Activated CD4-positive, alpha-beta T cell treated with anti-CD3 and anti-CD28 coated beads, Interleukin-2, amount 50 U/mL, for 48 hours (primary cell): ENCODE data around the gene CERK.
"Not testable (repeated sequence)": the region's sequence is repeated elsewhere in the genome, so short reads cannot be mapped to it uniquely, and the experiment has no call there.

Source experiments
- DNase-seq, 2 experiments: peaks; one replicate each; pipeline ENCODE4 v3.0.0-alpha.2; 2020

CERK gene, protein sequence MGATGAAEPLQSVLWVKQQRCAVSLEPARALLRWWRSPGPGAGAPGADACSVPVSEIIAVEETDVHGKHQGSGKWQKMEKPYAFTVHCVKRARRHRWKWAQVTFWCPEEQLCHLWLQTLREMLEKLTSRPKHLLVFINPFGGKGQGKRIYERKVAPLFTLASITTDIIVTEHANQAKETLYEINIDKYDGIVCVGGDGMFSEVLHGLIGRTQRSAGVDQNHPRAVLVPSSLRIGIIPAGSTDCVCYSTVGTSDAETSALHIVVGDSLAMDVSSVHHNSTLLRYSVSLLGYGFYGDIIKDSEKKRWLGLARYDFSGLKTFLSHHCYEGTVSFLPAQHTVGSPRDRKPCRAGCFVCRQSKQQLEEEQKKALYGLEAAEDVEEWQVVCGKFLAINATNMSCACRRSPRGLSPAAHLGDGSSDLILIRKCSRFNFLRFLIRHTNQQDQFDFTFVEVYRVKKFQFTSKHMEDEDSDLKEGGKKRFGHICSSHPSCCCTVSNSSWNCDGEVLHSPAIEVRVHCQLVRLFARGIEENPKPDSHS

DNA sequence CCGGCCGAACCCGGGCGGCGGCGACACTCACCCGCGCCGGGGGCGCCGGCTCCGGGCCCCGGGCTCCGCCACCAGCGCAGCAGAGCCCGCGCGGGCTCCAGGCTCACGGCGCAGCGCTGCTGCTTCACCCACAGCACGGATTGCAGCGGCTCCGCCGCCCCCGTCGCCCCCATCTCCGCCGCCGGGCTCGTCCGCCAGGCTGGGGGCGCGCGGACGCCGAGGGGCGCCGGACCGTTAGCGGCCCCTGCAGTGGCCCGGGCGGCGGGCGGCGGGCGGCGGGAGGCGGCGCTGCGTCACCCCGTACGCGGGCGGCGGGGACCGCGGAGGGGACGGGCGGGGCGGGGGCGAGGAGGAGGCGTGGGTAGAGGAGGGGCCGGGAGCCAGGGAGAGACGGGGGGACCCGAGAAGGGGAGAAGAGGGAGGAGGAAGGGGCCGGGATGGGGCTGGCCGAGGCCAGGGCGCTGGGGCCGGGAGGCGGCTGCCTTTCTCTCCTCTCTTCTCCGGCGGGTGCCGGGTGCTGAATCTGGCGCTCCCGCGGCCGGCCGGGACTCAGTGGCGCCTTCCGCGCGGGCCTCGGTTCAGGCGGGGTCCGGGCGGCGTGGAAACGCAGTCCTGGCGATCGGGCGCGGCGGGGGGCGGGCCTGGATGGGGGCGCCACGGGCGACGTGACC, at the start of gene CERK:
TSS of gene CERK (minus strand) at position 277 of the 671 bp plus-strand sequence. CDS start at position 173, 104 bp downstream.
- peak; percentile 65 to 73 for DNase-seq

DNA sequence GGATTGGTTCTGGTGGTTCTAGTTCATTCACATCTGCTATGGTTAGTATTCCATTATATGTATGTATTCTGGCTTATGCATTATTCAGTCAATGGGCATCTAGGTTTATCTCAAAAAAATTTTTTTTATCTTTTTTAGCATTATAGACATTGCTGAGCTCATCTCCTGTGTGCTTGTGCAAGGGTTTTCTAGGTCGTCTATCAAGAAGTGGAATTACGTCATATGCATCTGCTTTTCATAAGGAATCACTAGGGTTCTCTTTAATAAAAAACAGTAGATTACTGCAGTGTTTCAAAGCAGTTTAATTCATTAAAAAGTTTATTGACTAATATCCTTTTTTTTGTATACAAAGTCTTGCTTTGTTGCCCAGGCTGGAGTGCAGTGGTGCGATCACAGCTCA, 45.7 kb upstream of the CERK start:
- DNase-seq: no peak

DNA sequence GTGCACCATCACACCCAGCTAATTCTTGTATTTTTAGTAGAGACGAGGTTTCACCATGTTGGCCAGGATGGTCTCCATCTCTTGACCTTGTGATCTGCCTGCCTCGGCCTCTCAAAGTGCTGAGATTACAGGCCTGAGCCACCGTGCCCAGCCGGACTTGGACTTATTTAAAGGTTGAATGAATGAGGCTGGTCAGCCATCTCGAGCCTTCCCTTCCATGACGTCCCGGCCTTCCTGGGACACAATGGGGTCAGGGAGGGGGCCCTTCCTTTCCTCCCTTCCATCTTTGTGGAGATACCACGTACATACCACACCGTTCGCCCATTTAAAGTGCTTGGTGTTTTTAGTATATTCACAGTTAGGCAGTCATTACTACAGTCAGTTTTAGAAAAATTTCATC, 44.1 kb upstream of the CERK start:
- DNase-seq: not testable (repeated sequence)

DNA sequence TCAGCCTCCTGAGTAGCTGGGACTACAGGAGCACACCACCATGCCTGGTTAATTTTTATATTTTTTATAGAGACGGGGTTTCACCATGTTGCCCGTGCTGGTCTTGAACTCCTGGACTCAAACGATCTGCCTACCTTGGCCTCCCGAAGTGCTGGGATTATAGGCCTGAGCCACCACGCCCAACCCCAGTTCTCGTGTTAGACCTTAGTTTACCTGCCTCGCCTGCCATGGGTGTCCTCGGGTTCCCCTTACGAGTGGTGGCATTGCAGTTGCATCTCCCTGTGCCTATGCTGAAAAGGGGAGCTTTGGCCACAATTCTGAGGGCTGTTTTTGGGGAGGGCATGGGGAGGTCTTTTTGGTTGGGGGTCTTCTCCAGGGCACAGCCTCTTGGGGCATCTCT, 43.2 kb upstream of the CERK start:
- no peak for DNase-seq

DNA sequence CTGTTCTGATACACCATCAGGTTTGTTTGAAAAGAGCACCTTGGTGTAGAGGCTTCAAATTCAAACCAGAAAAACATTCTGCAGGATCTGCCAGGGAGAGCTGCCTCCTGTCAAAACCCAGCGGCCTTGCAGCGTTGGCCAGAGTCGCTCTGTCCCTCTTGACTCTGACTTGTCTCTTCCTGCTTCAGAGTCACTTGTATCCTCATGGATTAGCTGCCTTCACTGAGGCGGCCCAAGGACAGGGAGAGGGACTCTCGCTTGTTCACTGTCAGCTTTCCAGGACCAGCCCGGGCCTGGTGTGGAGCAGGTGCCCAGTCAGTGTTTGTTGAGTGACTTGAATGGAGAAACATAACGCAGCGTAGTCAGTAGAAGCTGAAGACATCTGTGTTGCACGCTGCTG, 42.4 kb upstream of the CERK start:
- DNase-seq: no peak

DNA sequence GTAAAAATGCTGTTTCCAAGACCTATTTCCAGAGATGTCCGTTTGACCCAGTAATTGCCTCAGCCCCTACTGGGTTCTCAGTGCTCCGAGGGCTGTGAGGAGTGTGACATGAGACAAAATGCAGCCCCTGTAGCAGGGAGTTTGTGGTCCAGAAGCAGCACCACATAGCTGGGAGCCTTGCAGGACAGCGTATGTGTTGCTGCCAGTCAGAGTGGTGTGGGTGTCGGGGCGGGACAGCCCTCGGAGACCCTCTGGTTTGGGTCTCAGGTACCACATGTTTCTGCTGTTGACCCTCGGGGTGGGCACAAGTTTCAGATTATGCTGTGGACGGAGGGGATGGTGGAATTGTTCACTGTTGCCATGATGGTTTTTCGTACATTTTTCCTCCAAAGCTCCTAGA, 41.6 kb upstream of the CERK start:
- DNase-seq: no peak

DNA sequence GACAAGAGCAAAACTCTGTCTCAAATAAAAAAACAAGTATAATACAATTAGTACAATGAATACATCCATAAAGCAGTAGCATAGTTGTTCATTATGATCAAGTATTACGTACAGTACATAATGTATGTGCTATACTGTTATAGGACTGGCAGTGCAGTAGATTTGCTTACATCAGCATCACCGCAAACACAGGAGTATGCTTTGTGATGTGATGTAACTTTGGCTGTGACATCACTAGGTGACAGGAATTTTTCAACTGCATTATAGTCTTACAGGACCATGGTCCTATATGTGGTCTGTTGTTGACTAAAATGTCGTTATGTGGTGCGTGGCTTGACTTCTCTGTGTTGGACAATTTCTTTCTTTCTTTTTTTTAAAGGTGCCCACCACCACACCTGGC, 41.0 kb upstream of the CERK start:
- DNase-seq: no peak

DNA sequence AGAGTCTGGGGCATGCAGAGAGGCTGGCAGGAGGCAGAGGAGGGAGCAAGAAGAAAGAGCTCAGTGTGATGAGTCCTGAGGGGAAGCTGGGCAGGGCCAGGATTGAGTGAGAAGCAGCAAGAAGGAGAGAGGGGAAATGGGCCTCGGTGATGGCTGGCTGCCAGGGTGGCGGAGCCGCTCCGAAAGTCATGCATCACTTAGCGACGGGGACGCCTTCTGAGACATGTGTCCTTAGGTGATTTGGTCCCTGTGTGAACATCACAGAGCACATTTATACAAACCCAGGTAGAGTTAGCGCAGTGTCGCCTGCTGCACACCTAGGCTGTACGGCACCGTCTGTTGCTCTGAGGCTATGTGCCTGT, 39.5 kb upstream of the CERK start:
- DNase-seq: peak; percentile 67 to 69

DNA sequence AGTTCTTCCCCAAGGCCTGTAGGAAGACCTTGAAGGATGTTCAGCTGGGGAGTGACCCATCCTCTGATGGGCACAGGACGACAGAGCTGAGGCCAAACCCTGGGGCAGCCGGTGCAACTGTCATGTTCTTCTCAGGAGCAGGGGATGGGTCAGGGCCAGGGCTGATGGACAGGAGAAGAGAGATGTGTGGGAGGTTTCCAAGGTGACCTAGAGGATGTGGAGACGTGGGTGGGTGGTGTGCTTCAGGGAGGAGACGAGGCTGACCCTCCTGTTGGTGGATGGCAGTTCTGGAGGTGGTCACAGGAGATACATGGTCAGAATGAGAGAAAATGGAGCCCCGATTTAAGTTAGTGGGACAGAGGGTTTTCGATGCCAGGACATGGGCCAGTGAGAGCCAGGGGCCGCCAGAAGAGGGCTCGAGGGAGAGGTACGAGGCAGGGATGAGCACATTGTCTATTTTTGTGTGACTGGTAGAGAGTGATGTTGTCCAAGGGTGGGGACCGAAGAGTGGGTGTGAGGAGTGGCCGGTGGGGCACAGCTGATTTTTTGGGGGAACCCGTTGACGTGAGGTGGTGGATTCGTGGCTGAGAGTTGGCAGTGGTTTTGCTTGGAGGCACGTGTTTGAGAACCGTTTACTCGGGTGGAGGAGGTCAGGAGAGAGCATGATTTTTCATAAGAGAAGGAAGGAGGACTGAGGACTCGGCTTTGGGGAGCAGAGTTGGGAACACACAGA, 39.0 kb upstream of the CERK start:
- no peak for DNase-seq

DNA sequence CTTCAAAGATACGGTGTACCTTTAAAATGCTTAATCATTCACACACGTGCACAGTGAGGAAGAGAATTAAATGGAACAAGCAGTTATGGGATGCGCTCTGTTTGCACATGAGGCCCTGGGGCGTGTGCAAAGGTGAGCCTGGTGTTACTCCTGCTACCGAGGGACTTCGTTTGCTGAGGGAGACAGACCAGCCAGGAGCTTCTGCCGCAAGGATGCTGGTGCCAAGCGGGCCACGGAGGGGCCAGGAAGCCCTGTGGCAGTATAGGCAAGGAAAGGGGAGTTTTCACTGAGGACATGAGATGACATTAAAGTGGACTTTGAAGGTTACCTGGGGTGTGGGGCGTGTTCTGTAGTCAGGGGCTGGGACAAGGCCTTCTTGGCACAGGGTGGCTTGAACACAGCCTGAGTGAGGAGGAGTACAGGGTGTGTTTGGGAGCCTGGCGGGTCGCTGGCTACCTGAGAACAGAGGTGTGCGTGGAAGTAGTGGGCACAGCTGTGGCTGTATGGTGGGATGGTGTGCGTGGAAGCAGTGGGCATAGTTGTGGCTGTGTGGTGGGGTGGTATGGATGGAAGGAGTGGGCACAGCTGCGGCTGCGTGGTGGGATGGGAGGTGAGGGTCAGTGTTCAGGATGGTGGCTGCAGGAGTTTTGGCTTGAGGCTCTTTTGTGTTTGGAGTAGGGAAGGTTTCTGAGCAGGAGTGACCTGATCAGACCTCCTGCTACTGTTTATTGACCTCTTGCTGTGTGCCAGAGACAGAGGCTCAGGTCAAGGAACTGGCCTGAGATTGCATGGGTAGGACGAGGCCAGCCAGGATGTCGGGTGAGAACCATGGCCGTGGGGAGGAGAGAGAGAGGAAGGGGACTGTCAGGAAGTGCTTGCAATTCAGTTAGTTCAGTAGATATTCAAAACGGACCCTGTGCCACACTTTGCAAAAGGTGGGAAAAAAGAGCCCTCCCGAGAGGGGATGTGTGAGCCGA, 38.1 kb upstream of the CERK start:
- no peak for DNase-seq

DNA sequence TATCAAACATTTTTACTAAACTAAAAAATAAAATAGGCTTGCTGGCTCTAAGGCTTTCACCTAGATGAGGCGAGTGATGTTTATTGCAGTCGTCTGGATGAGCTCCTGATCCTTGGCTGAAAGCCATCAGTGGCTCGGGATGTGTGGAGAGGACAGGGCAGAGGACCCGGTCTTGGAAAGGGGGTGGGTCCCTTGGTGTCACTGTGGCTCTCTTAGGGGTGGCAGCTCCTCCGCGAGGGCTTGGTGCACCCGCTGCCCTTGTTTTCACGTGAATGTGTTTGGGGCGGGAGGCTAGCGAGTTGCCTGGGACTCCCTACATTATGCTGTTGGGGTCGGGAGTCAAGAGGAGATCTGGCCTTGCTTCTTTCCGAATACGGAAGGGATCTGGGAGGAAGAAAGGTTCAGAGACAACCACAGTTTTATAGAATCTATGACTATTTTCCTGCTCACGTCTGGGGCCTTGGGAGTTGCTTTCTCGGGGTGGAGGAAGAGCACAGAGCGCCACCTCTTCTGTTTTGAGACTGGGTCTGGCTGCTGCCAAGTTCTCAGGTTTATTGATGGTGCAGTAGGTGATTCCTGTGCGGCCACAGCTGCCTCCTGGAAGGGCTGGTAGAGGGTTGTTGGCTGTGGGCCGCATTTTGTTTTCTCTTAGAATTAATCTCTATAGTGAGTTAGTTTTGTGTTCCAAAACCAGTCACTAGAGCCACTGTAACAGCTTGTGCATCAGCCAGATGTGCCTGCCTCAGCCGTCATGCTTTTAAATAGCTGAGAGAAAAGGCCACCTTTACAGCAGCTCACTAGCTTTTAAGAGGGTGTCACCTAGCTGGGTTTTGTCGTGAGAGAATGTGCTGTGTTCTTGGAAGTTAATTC, 37.2 kb upstream of the CERK start:
- peak in 1 of 2 experiments; percentile 30 for DNase-seq

DNA sequence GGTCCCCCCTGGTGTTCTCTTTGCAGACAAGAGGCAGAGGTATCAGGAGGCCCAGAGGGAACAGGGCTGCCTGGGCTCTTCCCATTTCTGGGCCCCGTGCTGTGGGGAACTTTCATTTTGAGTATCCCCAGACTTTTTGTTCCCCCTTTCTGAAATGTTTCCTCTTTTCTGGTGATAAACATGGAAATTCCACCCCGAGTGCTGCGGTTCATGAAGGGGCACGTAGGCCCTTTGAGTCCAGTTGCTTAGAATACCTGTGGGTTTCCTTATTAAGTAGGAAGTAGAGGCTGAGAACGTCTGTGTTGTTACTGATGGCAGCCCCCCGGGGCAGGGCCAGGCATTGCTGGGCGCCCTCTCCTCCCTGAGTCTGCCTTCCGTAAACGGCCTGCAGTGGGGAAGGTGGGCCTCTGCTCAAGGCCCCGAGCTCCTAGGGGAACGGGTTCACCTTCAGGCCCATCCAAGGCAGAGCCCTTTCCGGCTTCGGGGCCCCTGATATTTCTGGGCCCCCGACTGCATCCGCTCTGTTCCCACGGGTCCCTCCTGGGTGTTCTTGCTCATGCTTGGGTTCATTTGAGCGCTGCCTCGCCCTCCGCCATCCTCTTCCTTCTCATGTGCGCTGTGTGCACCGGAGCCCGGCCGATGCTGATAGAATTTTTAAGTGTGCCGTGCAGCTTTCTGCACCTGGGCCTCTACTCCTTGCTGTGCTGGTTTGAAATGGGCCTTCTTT, 36.4 kb upstream of the CERK start:
- peak; percentile 42 to 59 for DNase-seq

DNA sequence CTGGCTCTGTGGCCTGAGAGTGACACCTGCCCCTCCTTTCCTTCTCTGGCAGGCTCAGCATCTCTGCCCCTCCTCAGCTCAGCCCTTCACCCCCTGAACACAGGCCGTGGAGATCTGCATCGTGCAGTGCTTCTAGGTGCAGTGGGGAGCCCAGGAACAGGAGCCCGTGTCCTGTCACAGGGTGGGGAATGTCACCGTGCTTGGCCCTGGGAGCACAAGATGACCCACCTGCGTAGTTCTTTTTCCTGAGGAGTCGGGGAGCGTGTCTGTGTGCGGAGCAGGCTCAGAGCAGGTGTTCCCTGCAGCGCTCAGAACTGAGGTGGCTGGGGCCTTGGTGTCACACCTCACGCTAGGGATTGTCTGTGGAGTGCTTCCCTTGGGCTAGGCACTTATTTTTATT, 35.0 kb upstream of the CERK start:
- DNase-seq: no peak

DNA sequence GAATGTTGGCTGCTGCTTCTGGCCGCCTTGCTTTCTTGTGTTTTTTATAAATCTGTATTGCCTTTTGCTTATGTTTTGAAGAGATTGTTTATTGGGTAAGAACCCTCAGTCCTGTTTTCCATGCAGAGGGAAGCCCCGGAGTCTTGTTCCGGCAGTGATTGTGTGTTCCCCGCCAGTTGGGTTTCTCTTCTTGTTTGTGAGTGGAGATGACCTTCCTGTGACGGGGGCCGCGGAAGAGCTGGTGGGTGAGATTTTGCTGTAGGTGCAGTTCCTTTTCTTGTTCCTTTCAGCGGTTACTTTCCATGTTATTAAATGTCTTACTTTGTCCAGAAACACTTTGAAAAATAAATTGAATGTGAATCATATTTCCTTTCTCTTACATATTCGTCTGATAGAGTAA, 32.7 kb upstream of the CERK start:
- DNase-seq: peak in 1 of 2 experiments; percentile 51

DNA sequence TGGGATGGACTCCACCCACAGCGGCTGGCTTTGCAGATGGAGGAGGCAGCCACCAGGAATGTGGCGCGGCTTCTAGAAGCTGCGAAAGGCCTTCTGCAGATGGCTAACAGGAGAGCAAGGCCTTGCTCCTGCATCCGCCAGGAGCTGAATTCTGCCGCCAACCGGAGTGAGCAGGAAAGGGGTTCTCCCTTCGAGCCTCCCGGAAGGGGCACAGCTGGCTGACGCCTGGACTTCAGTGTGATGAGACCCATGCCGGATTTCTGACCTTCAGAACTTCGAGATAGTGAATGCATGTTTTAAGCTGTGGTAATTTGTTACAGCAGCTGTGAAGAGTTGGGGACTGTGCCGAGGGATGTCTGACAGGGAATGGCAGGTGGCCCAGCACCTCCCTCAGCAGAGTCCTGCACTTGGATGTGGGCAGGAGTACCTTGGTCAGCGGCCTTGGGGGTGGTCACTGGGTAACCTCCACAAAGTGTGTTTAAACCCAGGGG, 32.1 kb upstream of the CERK start:
- no peak for DNase-seq

DNA sequence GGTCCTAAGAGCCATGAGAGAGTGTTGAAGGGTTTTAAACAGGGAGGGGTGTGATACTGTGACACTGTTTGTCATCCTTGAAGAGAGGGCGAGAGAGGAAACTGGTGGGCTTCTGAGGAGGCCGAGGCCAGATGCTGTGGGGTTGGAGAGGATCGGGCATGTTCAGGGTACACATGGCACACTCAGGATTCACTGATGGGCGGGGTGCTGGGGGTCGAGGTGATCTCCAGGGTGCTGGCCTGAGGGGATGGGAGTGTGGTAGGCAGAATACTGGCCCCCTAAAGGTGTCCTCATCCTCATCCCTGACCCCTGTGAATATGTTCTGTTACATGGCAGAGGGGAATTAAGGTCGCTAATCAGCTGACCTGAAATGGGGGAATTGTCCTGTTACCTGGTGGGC, 31.7 kb upstream of the CERK start:
- DNase-seq: no peak

DNA sequence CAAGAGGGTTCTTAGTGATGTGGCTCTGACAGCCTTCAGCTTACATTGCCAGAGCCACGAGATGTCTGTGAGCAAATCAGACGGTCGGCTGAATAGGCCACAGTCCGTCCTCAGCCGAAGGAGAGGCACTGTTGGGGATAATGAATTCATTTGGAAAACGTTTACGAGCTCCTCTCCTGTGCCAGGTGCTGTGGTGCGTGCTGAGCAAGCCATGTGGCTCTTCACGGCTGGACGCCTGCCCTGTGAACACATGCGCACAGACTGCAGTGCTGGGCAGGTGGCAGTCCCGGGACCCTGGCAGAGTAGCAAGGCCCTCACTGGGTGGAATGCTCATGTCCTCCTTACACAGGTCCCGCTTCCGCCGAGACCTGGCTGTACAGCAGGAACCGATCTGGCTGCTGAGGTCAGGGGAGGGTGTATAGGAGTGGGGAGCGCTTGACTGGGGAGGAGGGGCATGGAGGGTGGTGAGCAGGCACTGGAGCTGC, 31.2 kb upstream of the CERK start:
- no peak for DNase-seq

DNA sequence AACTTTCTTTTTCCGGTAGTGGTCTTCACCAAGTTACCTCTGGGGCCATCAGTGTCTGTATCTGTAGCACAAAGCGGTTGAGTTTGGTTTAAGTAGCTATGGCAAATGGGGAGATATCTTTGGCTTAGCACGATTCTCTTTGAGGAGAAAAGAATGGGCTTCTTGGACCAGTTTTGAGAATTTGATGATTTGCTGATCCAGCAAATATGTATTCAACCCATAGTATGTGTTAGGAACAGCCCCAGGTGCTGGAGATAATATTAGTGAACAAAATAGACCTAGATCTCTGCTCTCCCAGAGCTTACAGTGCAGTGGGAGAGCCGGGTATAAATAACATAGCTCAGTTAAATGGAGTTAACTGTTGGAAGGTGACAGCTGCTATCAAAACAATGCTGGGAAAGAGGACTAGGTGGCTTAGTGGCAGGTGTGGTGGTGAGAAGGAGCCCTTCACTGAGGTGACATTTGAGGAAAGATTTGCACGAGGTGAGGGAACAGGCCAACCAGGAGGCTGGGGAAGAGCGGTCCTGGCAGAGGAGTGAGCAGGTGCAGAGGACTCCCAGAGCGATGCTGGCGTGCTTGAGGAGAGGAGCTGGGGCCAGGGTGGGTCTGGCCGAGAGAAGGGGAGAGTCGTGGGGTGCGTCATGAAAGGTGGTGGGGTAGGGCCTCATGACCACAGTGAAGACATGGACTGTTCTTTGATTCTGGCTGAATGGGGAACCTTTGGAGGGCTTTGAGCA, 29.4 kb upstream of the CERK start:
- no peak for DNase-seq

DNA sequence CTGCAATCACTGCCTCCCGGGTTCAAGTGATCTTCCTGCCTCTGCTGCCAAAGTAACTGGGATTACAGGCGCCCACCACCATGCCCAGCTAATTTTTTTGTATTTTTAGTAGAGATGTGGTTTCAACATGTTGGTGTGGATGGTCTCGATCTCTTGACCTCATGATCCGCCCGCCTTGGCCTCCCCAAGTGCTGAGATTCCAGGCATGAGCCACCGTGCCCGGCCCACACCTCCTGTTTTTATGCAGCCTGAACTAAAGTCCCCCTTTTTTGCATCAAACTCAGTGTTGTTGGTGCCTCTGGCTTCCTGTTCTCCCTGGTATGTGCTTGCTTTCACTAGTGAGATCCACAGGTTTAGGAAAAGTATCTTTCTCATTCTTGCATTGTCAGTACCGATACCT, 28.6 kb upstream of the CERK start:
- no peak for DNase-seq
